Neural cell (in vitro differentiated cells): Measurements from ENCODE around the gene SETD1A. TPM values are rescaled to one million over a fixed set of nuclear protein-coding genes. Genes with fewer than 3 reads are reported as not detected.

Experiments
- H2AFZ ChIP-seq: fragments of 200-600, 300-800 bp; sonication (generic), shearing (Covaris generic); 2 replicates; pipeline ENCODE4 v1.6.0; 2014; ENCODE audit warnings: low read depth, mild to moderate bottlenecking, antibody characterized with exemption, low read length, moderate library complexity
- H3F3A ChIP-seq: fragments of 200-600 bp; shearing (Covaris generic); 2 replicates; pipeline ENCODE4 v1.6.1; 2016; ENCODE audit warnings: mild to moderate bottlenecking, moderate library complexity, mixed read lengths, antibody characterized with exemption, low read length; ENCODE audit not compliant: insufficient read depth, poor library complexity, severe bottlenecking
- H3K27ac ChIP-seq: fragments of 200-600, 300-800 bp; sonication (generic), shearing (Covaris generic); 2 replicates; pipeline ENCODE4 v1.5.1; 2014; ENCODE audit warnings: mild to moderate bottlenecking, low read length, moderate library complexity
- H3K27me3 ChIP-seq: fragments of 300-800, 200-600 bp; sonication (generic), shearing (Covaris generic); 2 replicates; pipeline ENCODE4 v1.6.0; 2014; ENCODE audit warnings: mild to moderate bottlenecking, low read depth, low read length, moderate library complexity; ENCODE audit not compliant: insufficient read depth
- H3K36me3 ChIP-seq: fragments of 300-800, 200-600 bp; sonication (generic), shearing (Covaris generic); 2 replicates; pipeline ENCODE4 v1.5.1; 2014; ENCODE audit warnings: mild to moderate bottlenecking, antibody characterized with exemption, low read length, moderate library complexity; ENCODE audit not compliant: insufficient read depth
- H3K4me2 ChIP-seq: fragments of 300-800, 200-600 bp; sonication (generic), shearing (Covaris generic); 2 replicates; pipeline ENCODE4 v1.6.0; 2014; ENCODE audit warnings: mild to moderate bottlenecking, low read length
- H3K4me3 ChIP-seq: fragments of 300-800, 200-600 bp; sonication (generic), shearing (Covaris generic); 2 replicates; pipeline ENCODE4 v1.5.1; 2014; ENCODE audit warnings: mild to moderate bottlenecking, low read length, moderate library complexity
- H3K79me2 ChIP-seq: fragments of 200-600 bp; shearing (Covaris generic); replicated peaks from 2 replicates; pipeline ENCODE4 v1.6.0; 2014; ENCODE audit warnings: mild to moderate bottlenecking, low read length, moderate library complexity; ENCODE audit not compliant: insufficient read depth
- H3K9ac ChIP-seq: fragments of 300-800, 200-600 bp; sonication (generic), shearing (Covaris generic); 2 replicates; pipeline ENCODE4 v1.6.1; 2016; ENCODE audit warnings: mild to moderate bottlenecking, low read length, mixed read lengths
- H3K9me2 ChIP-seq: fragments of 200-600 bp; shearing (Covaris generic); 2 replicates; pipeline ENCODE4 v1.6.1; 2016; ENCODE audit warnings: mild to moderate bottlenecking, low read length, mixed read lengths; ENCODE audit not compliant: insufficient read depth
- H3K9me3 ChIP-seq: fragments of 200-600, 300-800 bp; sonication (generic), shearing (Covaris generic); 2 replicates; pipeline ENCODE4 v1.6.1; 2016; ENCODE audit warnings: mild to moderate bottlenecking, mixed run types, low read length, moderate library complexity, mixed read lengths
- H4K20me1 ChIP-seq: fragments of 200-600 bp; shearing (Covaris generic); 2 replicates; pipeline ENCODE4 v1.6.1; 2016; ENCODE audit warnings: mild to moderate bottlenecking, mixed run types; ENCODE audit not compliant: insufficient read depth
- CTCF ChIP-seq: fragments of 450-650 bp; IDR thresholded peaks from 2 replicates; pipeline ENCODE4 v1.5.1; 2014; ENCODE audit warnings: antibody characterized with exemption, mild to moderate bottlenecking, moderate library complexity; ENCODE audit not compliant: poor library complexity, severe bottlenecking
- EP300 ChIP-seq: fragments of 450-650 bp; conservative IDR thresholded peaks from 2 replicates; pipeline ENCODE4 v1.6.1; 2014; ENCODE audit warnings: antibody characterized with exemption, mild to moderate bottlenecking, moderate library complexity; ENCODE audit not compliant: poor library complexity, severe bottlenecking
- EZH2 ChIP-seq: fragments of 200-600, 300-800 bp; shearing (Covaris generic), sonication (generic); IDR thresholded peaks from 2 replicates; pipeline ENCODE4 v1.6.1; 2014; ENCODE audit warnings: antibody characterized with exemption, low read length, borderline replicate concordance, mild to moderate bottlenecking; ENCODE audit not compliant: insufficient read depth, poor library complexity, severe bottlenecking
- MXI1 ChIP-seq: fragments of 450-650 bp; conservative IDR thresholded peaks from 2 replicates; pipeline ENCODE4 v1.6.1; 2014; ENCODE audit warnings: antibody characterized with exemption, mild to moderate bottlenecking; ENCODE audit not compliant: poor library complexity, severe bottlenecking
- POLR2AphosphoS5 ChIP-seq: IDR thresholded peaks from 2 replicates; pipeline ENCODE4 v1.6.1; 2012
- REST ChIP-seq: IDR thresholded peaks from 2 replicates; pipeline ENCODE4 v1.6.1; 2012; ENCODE audit warnings: borderline replicate concordance
- SMC3 ChIP-seq: fragments of 450-650 bp; conservative IDR thresholded peaks from 2 replicates; pipeline ENCODE4 v1.6.1; 2014; ENCODE audit warnings: antibody characterized with exemption, mild to moderate bottlenecking, moderate library complexity; ENCODE audit not compliant: poor library complexity
- TAF1 ChIP-seq: IDR thresholded peaks from 2 replicates; pipeline ENCODE4 v1.6.1; 2012; ENCODE audit warnings: low read depth
- polyA minus RNA-seq: library from RNA; depleted of rRNA, polyadenylated mRNA; stranded (reverse); fragments of >200 nt; gene quantifications from 2 replicates; pipeline ENCODE4 v1.2.3, GENCODE V29; 2014
- polyA plus RNA-seq: library from polyadenylated mRNA; depleted of rRNA; stranded (reverse); fragments of >200 nt; gene quantifications from 2 replicates; pipeline ENCODE4 v1.2.3, GENCODE V29; 2014

SETD1A gene
- polyA plus RNA-seq (1.4 and 3.3 TPM in 2 replicates), polyA minus RNA-seq (3.9 and 13.7 TPM in 2 replicates)

GRCh38 chr16:30957456-30958174, at the start of gene SETD1A:
SETD1A (plus strand) TSS chr16:30957754; CDS start chr16:30958732, 978 bp downstream.
- peak within 1 kb of the TSS; percentile 91 for H3K4me3 ChIP-seq
- no peaks in the 10 kb centered on the region for H3K9me2 ChIP-seq
- H4K20me1 ChIP-seq: no peaks in the 10 kb centered on the region
- H3K79me2 ChIP-seq: peaks cover 8% of the 10 kb centered on the region
- no peaks in the 10 kb centered on the region for H3K27me3 ChIP-seq
- peaks cover 5% of the 10 kb centered on the region for H3F3A ChIP-seq
- H3K9me3 ChIP-seq: no peaks in the 10 kb centered on the region
- H3K27ac ChIP-seq: peak within 1 kb of the TSS; percentile 97
- peak within 1 kb of the TSS; percentile 96 for H2AFZ ChIP-seq
- no peaks in the 10 kb centered on the region for H3K36me3 ChIP-seq
- peak within 1 kb of the TSS; percentile 97 for H3K9ac ChIP-seq
- peak within 1 kb of the TSS; percentile 78 for H3K4me2 ChIP-seq
- TF ChIP-seq POLR2AphosphoS5: peak; percentile 32
- TF ChIP-seq EZH2: no peak
- peak; percentile 44 for TF ChIP-seq REST
- peak; percentile 27 for TF ChIP-seq CTCF
- TF ChIP-seq SMC3: peak; percentile 52
- TF ChIP-seq MXI1: peak; percentile 88
- peak; percentile 100 for TF ChIP-seq EP300
- TF ChIP-seq TAF1: no peak

- H3K4me3 ChIP-seq: no peak overlapping the region
Observed at GRCh38 chr16:30910427-30911029, 47.0 kb upstream of the SETD1A start.

More at GRCh38 chr16:30910427-30911029, 47.0 kb upstream of the SETD1A start:
- Histone ChIP-seq H3K36me3 (no peaks in the 10 kb centered on the region), H3K4me2 (no peak overlapping the region), H4K20me1 (no peaks in the 10 kb centered on the region), H3K27ac (no peak overlapping the region), H2AFZ (no peak overlapping the region), H3K79me2 (no peaks in the 10 kb centered on the region), H3K9ac (no peak overlapping the region), H3F3A (no peaks in the 10 kb centered on the region), H3K9me3 (no peaks in the 10 kb centered on the region), H3K9me2 (no peaks in the 10 kb centered on the region), H3K27me3 (no peaks in the 10 kb centered on the region)
- TF ChIP-seq EZH2: no peak
